ENCODE data around the gene CHCHD3.
"Not testable (repeated sequence)": the region's sequence is repeated elsewhere in the genome, so short reads cannot be mapped to it uniquely, and the experiment has no call there.

The CHCHD3 gene

GRCh38 chr7:133051066-133051465 lies 30.8 kb downstream of the CHCHD3 start:
- H3K27me3 Mint-ChIP-seq, result no peaks in the 10 kb centered on the region
- no peak for ATAC-seq (replicated peaks; ENCODE audit: extremely low read depth, poor library complexity, severe bottlenecking)

GRCh38 chr7:133050200-133050995 lies 31.5 kb downstream of the CHCHD3 start:
- H3K4me1 Mint-ChIP-seq, result peaks cover 39% of the 10 kb centered on the region
- ATAC-seq (replicated peaks; ENCODE audit: extremely low read depth, poor library complexity, severe bottlenecking) (no peak), DNase-seq (ENCODE audit: low spot score in 2 of 2) (no peak)
- H3K4me3 Mint-ChIP-seq, result no peak overlapping the region
- H3K27ac Mint-ChIP-seq (ENCODE audit: low read depth), result no peak overlapping the region
- H3K36me3 Mint-ChIP-seq (ENCODE audit: insufficient read depth), result peaks cover 4% of the 10 kb centered on the region
- no peaks in the 10 kb centered on the region for H3K9me3 Mint-ChIP-seq
- H3K27me3 Mint-ChIP-seq, result no peaks in the 10 kb centered on the region

More at GRCh38 chr7:133051066-133051465, 30.8 kb downstream of the CHCHD3 start:
- Mint-ChIP-seq H3K27ac (ENCODE audit: low read depth) (no peak overlapping the region), H3K4me3 (no peak overlapping the region), H3K36me3 (ENCODE audit: insufficient read depth) (peaks cover 4% of the 10 kb centered on the region), H3K9me3 (no peaks in the 10 kb centered on the region), H3K4me1 (peaks cover 34% of the 10 kb centered on the region)
- DNase-seq (ENCODE audit: low spot score in 2 of 2), result no peak

GRCh38 chr7:133048589-133048988 lies 33.3 kb downstream of the CHCHD3 start:
- ATAC-seq (replicated peaks; ENCODE audit: extremely low read depth, poor library complexity, severe bottlenecking) (no peak), DNase-seq (ENCODE audit: low spot score in 2 of 2) (no peak)
- Mint-ChIP-seq H3K36me3 (ENCODE audit: insufficient read depth) (peaks cover 6% of the 10 kb centered on the region), H3K27me3 (no peaks in the 10 kb centered on the region), H3K4me1 (peaks cover 42% of the 10 kb centered on the region), H3K27ac (ENCODE audit: low read depth) (no peak overlapping the region), H3K9me3 (no peaks in the 10 kb centered on the region), H3K4me3 (no peak overlapping the region)

DNA sequence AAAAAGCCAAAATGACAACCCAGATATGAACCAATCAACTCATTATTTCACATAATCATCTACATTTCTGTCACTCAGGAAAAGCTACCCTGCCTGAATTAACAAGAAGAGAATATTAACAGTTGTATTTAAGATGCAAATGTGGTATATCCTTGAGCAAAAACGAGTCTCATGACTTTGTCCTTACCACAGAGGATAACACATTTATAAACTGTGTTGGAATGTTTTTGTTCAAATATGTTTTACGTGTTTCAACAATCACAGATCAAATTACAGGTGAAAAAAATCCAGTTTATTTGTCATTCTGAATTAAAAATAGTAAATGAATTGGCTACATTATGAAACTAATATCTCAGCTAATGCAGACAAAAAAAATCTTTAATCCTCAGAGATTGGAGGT lies 34.6 kb downstream of the CHCHD3 start:
- DNase-seq (ENCODE audit: low spot score in 2 of 2) (no peak), ATAC-seq (replicated peaks; ENCODE audit: extremely low read depth, poor library complexity, severe bottlenecking) (no peak)
- Mint-ChIP-seq H3K36me3 (ENCODE audit: insufficient read depth) (peaks cover 6% of the 10 kb centered on the region), H3K9me3 (no peaks in the 10 kb centered on the region), H3K4me3 (no peak overlapping the region), H3K27me3 (no peaks in the 10 kb centered on the region), H3K4me1 (peaks cover 32% of the 10 kb centered on the region), H3K27ac (ENCODE audit: low read depth) (no peak overlapping the region)

- Mint-ChIP-seq H3K27me3 (no peaks in the 10 kb centered on the region), H3K4me1 (peaks cover 38% of the 10 kb centered on the region), H3K4me3 (no peak overlapping the region), H3K9me3 (no peaks in the 10 kb centered on the region), H3K27ac (ENCODE audit: low read depth) (no peak overlapping the region), H3K36me3 (ENCODE audit: insufficient read depth) (peaks cover 6% of the 10 kb centered on the region)
- DNase-seq (ENCODE audit: low spot score in 2 of 2) (no peak), ATAC-seq (replicated peaks; ENCODE audit: extremely low read depth, poor library complexity, severe bottlenecking) (no peak)
Measured at GRCh38 chr7:133044722-133045473, 37.0 kb downstream of the CHCHD3 start.

DNA sequence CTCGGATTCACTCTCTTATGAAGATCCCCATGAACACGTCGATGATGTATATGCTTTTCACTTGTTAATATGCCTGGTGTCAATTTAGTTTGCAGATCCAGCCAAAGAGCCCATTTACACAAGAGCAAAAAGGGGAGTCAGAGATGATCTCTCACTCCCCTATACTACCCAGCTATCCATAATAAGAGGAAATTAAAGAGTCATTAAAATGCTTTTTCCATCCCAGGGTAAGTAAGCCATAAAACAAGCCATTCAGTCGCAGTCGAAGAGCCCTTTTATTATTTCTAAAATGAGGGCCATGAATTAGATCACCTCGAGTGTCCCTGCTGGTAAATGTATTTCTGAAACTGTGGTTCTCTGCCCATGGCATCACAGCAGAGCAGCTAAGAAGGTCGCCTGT lies 41.2 kb downstream of the CHCHD3 start:
- Mint-ChIP-seq H3K9me3 (no peaks in the 10 kb centered on the region), H3K36me3 (ENCODE audit: insufficient read depth) (peaks cover 2% of the 10 kb centered on the region), H3K4me1 (peaks cover 24% of the 10 kb centered on the region), H3K27ac (ENCODE audit: low read depth) (no peak overlapping the region), H3K27me3 (no peaks in the 10 kb centered on the region), H3K4me3 (no peak overlapping the region)
- DNase-seq (ENCODE audit: low spot score in 2 of 2) (no peak), ATAC-seq (replicated peaks; ENCODE audit: extremely low read depth, poor library complexity, severe bottlenecking) (no peak)

GRCh38 chr7:133040178-133040577 lies 41.7 kb downstream of the CHCHD3 start:
- H3K36me3 Mint-ChIP-seq (ENCODE audit: insufficient read depth), result peaks cover 2% of the 10 kb centered on the region
- H3K9me3 Mint-ChIP-seq, result no peaks in the 10 kb centered on the region
- no peak overlapping the region for H3K4me3 Mint-ChIP-seq
- peaks cover 22% of the 10 kb centered on the region for H3K4me1 Mint-ChIP-seq
- ATAC-seq (replicated peaks; ENCODE audit: extremely low read depth, poor library complexity, severe bottlenecking), result no peak
- no peak overlapping the region for H3K27ac Mint-ChIP-seq (ENCODE audit: low read depth)
- H3K27me3 Mint-ChIP-seq, result no peaks in the 10 kb centered on the region
- no peak for DNase-seq (ENCODE audit: low spot score in 2 of 2)

GRCh38 chr7:133039614-133040013 lies 42.3 kb downstream of the CHCHD3 start:
- Mint-ChIP-seq H3K4me3 (no peak overlapping the region), H3K27ac (ENCODE audit: low read depth) (no peak overlapping the region), H3K9me3 (no peaks in the 10 kb centered on the region), H3K27me3 (no peaks in the 10 kb centered on the region), H3K36me3 (ENCODE audit: insufficient read depth) (no peaks in the 10 kb centered on the region), H3K4me1 (peaks cover 22% of the 10 kb centered on the region)
- ATAC-seq (replicated peaks; ENCODE audit: extremely low read depth, poor library complexity, severe bottlenecking) (no peak), DNase-seq (ENCODE audit: low spot score in 2 of 2) (no peak)

GRCh38 chr7:133036289-133036688 lies 45.6 kb downstream of the CHCHD3 start:
- Mint-ChIP-seq H3K9me3 (no peaks in the 10 kb centered on the region), H3K4me3 (no peak overlapping the region), H3K4me1 (peaks cover 14% of the 10 kb centered on the region), H3K27ac (ENCODE audit: low read depth) (no peak overlapping the region), H3K36me3 (ENCODE audit: insufficient read depth) (no peaks in the 10 kb centered on the region), H3K27me3 (no peaks in the 10 kb centered on the region)
- DNase-seq (ENCODE audit: low spot score in 2 of 2) (no peak), ATAC-seq (replicated peaks; ENCODE audit: extremely low read depth, poor library complexity, severe bottlenecking) (no peak)

GRCh38 chr7:133035240-133035639 lies 46.6 kb downstream of the CHCHD3 start:
- H3K27ac Mint-ChIP-seq (ENCODE audit: low read depth); DNase-seq (ENCODE audit: low spot score in 2 of 2); H3K4me1 Mint-ChIP-seq; H3K27me3 Mint-ChIP-seq; H3K36me3 Mint-ChIP-seq (ENCODE audit: insufficient read depth); ATAC-seq (replicated peaks; ENCODE audit: extremely low read depth, poor library complexity, severe bottlenecking); H3K9me3 Mint-ChIP-seq; H3K4me3 Mint-ChIP-seq: not testable (repeated sequence)

- H3K4me1 Mint-ChIP-seq, result peaks cover 19% of the 10 kb centered on the region
- no peak overlapping the region for H3K27ac Mint-ChIP-seq (ENCODE audit: low read depth)
- peaks cover 4% of the 10 kb centered on the region for H3K36me3 Mint-ChIP-seq (ENCODE audit: insufficient read depth)
- H3K9me3 Mint-ChIP-seq, result no peaks in the 10 kb centered on the region
- H3K4me3 Mint-ChIP-seq, result no peak overlapping the region
- no peak for DNase-seq (ENCODE audit: low spot score in 2 of 2)
- ATAC-seq (replicated peaks; ENCODE audit: extremely low read depth, poor library complexity, severe bottlenecking), result no peak
- H3K27me3 Mint-ChIP-seq, result no peaks in the 10 kb centered on the region
Measured at GRCh38 chr7:133030346-133030745, 51.5 kb downstream of the CHCHD3 start.

DNA sequence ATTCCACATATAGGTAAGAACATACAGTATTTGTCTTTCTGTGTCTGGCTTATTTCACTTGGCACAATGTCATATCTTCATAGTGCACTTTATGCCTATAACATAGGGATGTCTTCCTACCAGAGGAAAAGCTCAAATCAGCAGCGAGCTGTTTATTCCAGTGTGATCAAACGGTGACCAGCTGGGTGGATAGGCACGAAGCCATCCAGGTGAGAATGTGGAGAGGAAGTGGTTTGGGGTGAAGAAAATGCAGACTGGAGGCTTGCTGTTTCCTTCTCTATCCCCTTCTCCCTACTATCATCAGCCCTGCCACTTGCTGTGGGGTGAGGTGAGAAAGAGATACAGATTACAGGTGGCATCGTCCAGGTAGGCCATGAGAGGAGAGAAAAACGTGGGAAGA lies 52.4 kb downstream of the CHCHD3 start:
- H3K4me3 Mint-ChIP-seq, result no peak overlapping the region
- DNase-seq (ENCODE audit: low spot score in 2 of 2) (no peak), ATAC-seq (replicated peaks; ENCODE audit: extremely low read depth, poor library complexity, severe bottlenecking) (no peak)
- no peaks in the 10 kb centered on the region for H3K27me3 Mint-ChIP-seq
- H3K4me1 Mint-ChIP-seq, result peaks cover 14% of the 10 kb centered on the region
- H3K36me3 Mint-ChIP-seq (ENCODE audit: insufficient read depth), result peaks cover 4% of the 10 kb centered on the region
- no peak overlapping the region for H3K27ac Mint-ChIP-seq (ENCODE audit: low read depth)
- H3K9me3 Mint-ChIP-seq, result no peaks in the 10 kb centered on the region

DNA sequence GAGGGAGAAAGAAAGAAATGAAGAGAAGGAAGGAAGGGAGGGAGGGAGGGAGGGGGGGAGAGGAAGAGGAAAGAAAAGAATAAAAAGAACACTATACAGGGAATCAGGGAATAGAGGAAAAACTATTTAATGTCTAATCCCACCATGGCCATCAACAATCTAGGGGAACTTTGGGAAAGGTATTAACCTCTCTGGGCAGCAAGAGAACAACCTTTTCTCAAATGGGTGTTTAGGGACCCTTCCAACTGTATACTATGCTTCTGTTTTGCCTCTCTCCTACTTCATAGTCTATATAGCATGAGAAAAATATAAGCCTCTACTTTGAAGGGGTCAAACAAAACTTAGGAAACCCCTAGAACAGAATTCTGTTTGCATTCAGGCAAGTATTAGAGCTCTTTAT lies 54.5 kb downstream of the CHCHD3 start:
- H3K4me3 Mint-ChIP-seq, result no peak overlapping the region
- ATAC-seq (replicated peaks; ENCODE audit: extremely low read depth, poor library complexity, severe bottlenecking) (no peak), DNase-seq (ENCODE audit: low spot score in 2 of 2) (no peak)
- peaks cover 14% of the 10 kb centered on the region for H3K4me1 Mint-ChIP-seq
- peaks cover 10% of the 10 kb centered on the region for H3K36me3 Mint-ChIP-seq (ENCODE audit: insufficient read depth)
- no peak overlapping the region for H3K27ac Mint-ChIP-seq (ENCODE audit: low read depth)
- no peaks in the 10 kb centered on the region for H3K9me3 Mint-ChIP-seq
- no peaks in the 10 kb centered on the region for H3K27me3 Mint-ChIP-seq

All from central memory CD8-positive, alpha-beta T cell (primary cell).